K562 (cell line): ENCODE measurements around the gene SUFU. TPM values are rescaled to one million over a fixed set of nuclear protein-coding genes. Genes with fewer than 3 reads are reported as not detected.

Experiments used
- ATAC-seq: fragments of 200-7000 bp; cut with Tn5 transposase; 3 replicates; pipeline ENCODE4 v1.9.1; 2020; ENCODE audit warnings: moderate library complexity
- BruUV-seq: library from RNA; stranded (reverse); fragments of 400-500 nt; replicated peaks from 2 replicates; lab custom pipeline; 2021; lab: Mats Ljungman, UMichigan
- CTCF ChIA-PET: fragments of 300-600 bp; formaldehyde crosslinking; extraction: SDS; loops from one replicate; lab custom pipeline; 2021; ENCODE audit warnings: low intra/inter-chr PET ratio; lab: Yijun Ruan, JAX
- POLR2A ChIA-PET: fragments of 300-600, 350-650 bp; sonication (Branson Sonifier 250); formaldehyde crosslinking; extraction: SDS; loops from one replicate; lab custom pipeline; 2021; ENCODE audit warnings: antibody characterized with exemption, inconsistent platforms; lab: Yijun Ruan, JAX
- DNase-seq, 4 experiments: peaks; one replicate each; pipeline versions ENCODE4 v3.0.0 to v3.0.0-alpha.2; 2011 to 2018; ENCODE audit warnings: low spot score in 3 of 4, mixed read lengths in 3 of 4; ENCODE audit errors: extremely low read depth in 1 of 4
- FAIRE-seq: peaks from 2 replicates; lab custom pipeline; 2011; peaks lifted over from hg19 to GRCh38; lab: Jason Lieb, UNC
- H2AFZ ChIP-seq: 2 replicates; pipeline ENCODE4 v1.6.0; 2011; ENCODE audit warnings: low read depth, low read length, control low read depth, inconsistent platforms
- H3K27ac ChIP-seq: fragments of 200-600 bp; 3 replicates; pipeline ENCODE4 v1.8.0; 2011; ENCODE audit warnings: low read depth, mild to moderate bottlenecking, control low read depth, inconsistent platforms, low read length, moderate library complexity, mixed read lengths; ENCODE audit errors: extremely low read depth
- H3K27me3 ChIP-seq, 2 experiments: fragments of 300-600 bp in 1 of 2; 2 replicates in 1 of 2; 3 replicates in 1 of 2; pipeline versions ENCODE4 v1.6.0 to v1.8.0; 2011; ENCODE audit warnings: inconsistent platforms in 2 of 2, low read length in 2 of 2, mild to moderate bottlenecking in 1 of 2, mixed read lengths in 1 of 2, moderate library complexity in 1 of 2; ENCODE audit not compliant: control insufficient read depth in 2 of 2, insufficient read depth in 2 of 2
- H3K36me3 ChIP-seq: fragments of 300-600 bp; 3 replicates; pipeline ENCODE4 v1.8.0; 2011; ENCODE audit warnings: mild to moderate bottlenecking, low read length, inconsistent platforms; ENCODE audit not compliant: control insufficient read depth, insufficient read depth
- H3K4me1 ChIP-seq, 2 experiments: fragments of 200-600 bp in 1 of 2; replicated peaks in 1 of 2; 2 replicates in 1 of 2; 3 replicates in 1 of 2; pipeline versions ENCODE4 v1.5.1 to v1.8.0; 2011; ENCODE audit warnings: inconsistent platforms in 2 of 2, low read length in 2 of 2, mild to moderate bottlenecking in 1 of 2, mixed read lengths in 1 of 2, moderate library complexity in 1 of 2; ENCODE audit not compliant: control insufficient read depth in 2 of 2, insufficient read depth in 2 of 2
- H3K4me2 ChIP-seq: 2 replicates; pipeline ENCODE4 v1.6.1; 2011; ENCODE audit warnings: low read length, control low read depth, inconsistent platforms, mixed read lengths; ENCODE audit not compliant: insufficient read depth
- H3K4me3 ChIP-seq: fragments of 200-600 bp; sonication (generic), shearing (Covaris generic); 2 replicates; pipeline ENCODE4 v1.5.1; 2016; ENCODE audit warnings: control low read depth, inconsistent platforms
- H3K79me2 ChIP-seq: fragments of 200-600 bp; 3 replicates; pipeline ENCODE4 v1.8.0; 2011; ENCODE audit warnings: low read length, inconsistent platforms; ENCODE audit not compliant: control insufficient read depth, insufficient read depth
- H3K9ac ChIP-seq, 2 experiments: 2 replicates each; pipeline versions ENCODE4 v1.6.0 to v1.6.1; 2011; ENCODE audit warnings: low read depth in 2 of 2, low read length in 2 of 2, control low read depth in 1 of 2, inconsistent platforms in 1 of 2, mild to moderate bottlenecking in 1 of 2, mixed read lengths in 1 of 2; ENCODE audit not compliant: insufficient read depth in 1 of 2
- H3K9me1 ChIP-seq: one replicate; pipeline ENCODE4 v1.6.0; 2011; ENCODE audit warnings: inconsistent platforms, mild to moderate bottlenecking, low read length, moderate library complexity; ENCODE audit not compliant: control insufficient read depth, insufficient read depth
- H3K9me3 ChIP-seq: replicated peaks from 2 replicates; pipeline ENCODE4 v1.5.1; 2011; ENCODE audit warnings: low read depth, low read length, inconsistent platforms; ENCODE audit not compliant: control insufficient read depth, insufficient read depth
- H4K20me1 ChIP-seq: replicated peaks from 2 replicates; pipeline ENCODE4 v1.6.1; 2011; ENCODE audit warnings: low read length, inconsistent platforms, mixed read lengths; ENCODE audit not compliant: control insufficient read depth, insufficient read depth
- EZH2 ChIP-seq: IDR thresholded peaks from 2 replicates; pipeline ENCODE4 v1.6.1; 2012; ENCODE audit warnings: low read depth, mild to moderate bottlenecking, inconsistent platforms, low read length, borderline replicate concordance
- RAD21 ChIP-seq, 2 experiments: fragments of 250-450 bp in 1 of 2; fragments of 450-650 bp in 1 of 2; sonication (Bioruptor Pico) in 1 of 2; formaldehyde crosslinking in 1 of 2; IDR thresholded peaks in 1 of 2; conservative IDR thresholded peaks in 1 of 2; 2 replicates each; pipeline versions ENCODE4 v1.4.0 to v1.8.0; 2020 to 2022; ENCODE audit warnings: mild to moderate bottlenecking in 2 of 2, moderate library complexity in 1 of 2
- SMAD2 ChIP-seq: fragments of 150-350 bp; IDR thresholded peaks from 2 replicates; pipeline ENCODE4 v1.6.1; 2014; ENCODE audit warnings: low read depth, mild to moderate bottlenecking, low read length
- ZNF318 ChIP-seq, 2 experiments: fragments of 450-650 bp; IDR thresholded peaks; 2 replicates each; pipeline ENCODE4 v1.6.1; 2016; ENCODE audit warnings: mild to moderate bottlenecking in 2 of 2, borderline replicate concordance in 1 of 2, low read depth in 1 of 2, moderate library complexity in 1 of 2
- WGBS: fragments of 100-300 bp; shearing (Covaris generic); methylation state at CpG from one replicate; pipeline ENCODE4 v1.1.6; 2016; ENCODE audit warnings: low coverage, mixed read lengths; ENCODE audit not compliant: insufficient coverage; ENCODE audit errors: missing lambda C conversion rate; 5-methylcytosine and 5-hydroxymethylcytosine counted together
- in situ Hi-C: fragments of 300-500 bp; cut with MboI; formaldehyde crosslinking; loops from 4 replicates; pipeline ENCODE4 v1.15.0; 2018; ENCODE audit warnings: inconsistent platforms, mixed read lengths
- intact Hi-C: fragments of 100-400 bp; cut with micrococcal nuclease; formaldehyde crosslinking; loops from 2 replicates; pipeline ENCODE4 v1.14.2; 2022
- polyA plus RNA-seq, 8 experiments: library from polyadenylated mRNA; depleted of rRNA in 4 of 8; stranded (reverse) in 5 of 8; unstranded in 3 of 8; fragments of >200 nt; fragmentation: Nextera tagmentation in 2 of 8; fragmentation: Illumina TruSeq in 1 of 8; extraction: Ambion mirVana in 2 of 8; extraction: Trizol in 1 of 8; gene quantifications; 2 replicates each; pipeline versions ENCODE4 v1.2.1 to v1.2.3, GENCODE V29; 2011 to 2014; ENCODE audit warnings: inconsistent platforms in 1 of 8, missing spikeins in 1 of 8
- total RNA-seq, 7 experiments: library from RNA; depleted of rRNA in 6 of 7; stranded (reverse); fragments of >200 nt in 6 of 7; fragmentation: Illumina TruSeq in 2 of 7; extraction: Trizol in 2 of 7; gene quantifications; 2 replicates each; pipeline versions ENCODE4 v1.2.1 to v1.2.3, GENCODE V29; 2011 to 2021; ENCODE audit warnings: low replicate concordance in 1 of 7
- TF ChIP-seq, protein P1 (sequence below): fragments of 250-450 bp; sonication (Bioruptor Pico); IDR thresholded peaks from 2 replicates; pipeline ENCODE4 v1.5.0; 2021; ENCODE audit warnings: mild to moderate bottlenecking, moderate library complexity
- TF ChIP-seq, protein P2 (sequence below): fragments of 450-650 bp; conservative IDR thresholded peaks from 2 replicates; pipeline ENCODE4 v1.6.1; 2016; ENCODE audit warnings: missing genetic modification characterization, low read depth, mild to moderate bottlenecking, missing compliant biosample characterization, moderate library complexity

The SUFU gene
- total and polyA plus RNA-seq, 9 of the 15 experiments (the other 6 are each of a cell fraction or from before 2014, with no cell fraction given): 0.59 to 6.3 (median 0.82) TPM

GRCh38 chr10:102652170-102652916 is 148.6 kb downstream of the SUFU start:
- TF ChIP-seq EZH2 (no peak), RAD21 (CRISPR knock-in tag; conservative IDR thresholded peaks at IDR 0.05 in 1 of 2, IDR thresholded peaks at IDR 0.05 in 1 of 2) (no peak), SMAD2 (no peak), ZNF318 (IDR thresholded peaks at IDR 0.05; ENCODE audit: borderline replicate concordance in 1 of 2, low read depth in 1 of 2) (no peak)
- TF ChIP-seq, protein P1, sequence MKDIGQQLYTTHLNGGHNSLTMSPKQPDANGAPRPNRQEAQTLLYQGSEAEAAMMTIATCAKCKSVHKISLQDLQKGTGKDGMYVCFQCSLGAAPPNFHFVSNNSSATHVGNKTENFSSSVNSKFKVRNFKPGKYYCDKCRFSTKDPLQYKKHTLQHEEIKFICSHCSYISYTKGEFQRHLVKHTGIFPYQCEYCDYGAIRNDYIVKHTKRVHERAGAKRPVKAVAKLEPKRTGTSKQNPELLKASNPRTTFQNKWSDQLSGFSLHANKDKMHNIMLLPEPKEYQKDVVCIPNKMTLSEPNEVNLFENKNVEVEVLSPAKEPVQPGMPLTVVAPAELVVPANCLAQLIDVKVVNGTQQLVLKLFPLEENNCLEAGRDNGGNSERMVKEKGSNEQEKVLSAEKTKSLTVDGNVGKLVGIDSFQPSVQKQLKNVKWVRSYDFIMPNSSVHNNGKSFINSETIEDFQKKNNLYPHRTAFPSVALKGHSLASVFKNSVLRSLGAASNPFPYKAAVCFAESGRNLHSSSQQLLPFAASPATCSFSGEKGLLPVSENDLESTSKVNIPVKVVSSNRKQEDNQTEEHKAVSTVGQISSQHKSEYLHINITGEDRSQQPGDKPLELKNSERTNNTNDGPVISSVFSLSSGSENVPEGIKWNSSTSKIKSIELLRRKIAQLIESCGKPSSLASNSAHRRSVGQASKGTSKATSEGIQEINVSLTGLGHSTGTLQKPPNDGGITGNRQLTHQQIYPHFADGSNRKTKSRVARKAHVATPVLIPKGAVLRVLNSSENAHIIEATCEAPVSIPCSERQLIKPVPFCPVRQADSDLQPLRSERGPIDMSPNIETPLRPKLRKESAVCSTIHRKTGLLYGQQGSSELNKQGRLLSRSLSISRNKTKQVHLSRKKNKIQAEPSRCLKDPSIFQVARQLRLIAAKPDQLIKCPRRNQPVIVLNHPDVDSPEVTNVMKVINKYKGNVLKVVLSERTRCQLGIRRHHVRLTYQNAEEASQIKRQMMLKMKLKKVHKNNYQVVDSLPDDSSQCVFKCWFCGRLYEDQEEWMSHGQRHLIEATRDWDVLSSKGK: no peak
- TF ChIP-seq, protein P2, sequence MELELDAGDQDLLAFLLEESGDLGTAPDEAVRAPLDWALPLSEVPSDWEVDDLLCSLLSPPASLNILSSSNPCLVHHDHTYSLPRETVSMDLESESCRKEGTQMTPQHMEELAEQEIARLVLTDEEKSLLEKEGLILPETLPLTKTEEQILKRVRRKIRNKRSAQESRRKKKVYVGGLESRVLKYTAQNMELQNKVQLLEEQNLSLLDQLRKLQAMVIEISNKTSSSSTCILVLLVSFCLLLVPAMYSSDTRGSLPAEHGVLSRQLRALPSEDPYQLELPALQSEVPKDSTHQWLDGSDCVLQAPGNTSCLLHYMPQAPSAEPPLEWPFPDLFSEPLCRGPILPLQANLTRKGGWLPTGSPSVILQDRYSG (tag): no peak
- H3K79me2 ChIP-seq: peaks cover 56% of the 10 kb centered on the region
- in situ Hi-C loops: no loop called here
- FAIRE-seq (no peak), ATAC-seq (no peak), DNase-seq (no peak)
- no peak overlapping the region for H3K4me2 ChIP-seq
- H3K9ac ChIP-seq: peak overlapping the region in 1 of 2 experiments; percentile 64; a peak in 1 of 4 replicates
- intact Hi-C loops: no loop called here
- H3K27me3 ChIP-seq: no peaks in the 10 kb centered on the region
- WGBS: 67% methylated on average over 9 of the region's 12 CpGs
- no peaks in the 10 kb centered on the region for H4K20me1 ChIP-seq
- peaks cover 46% of the 10 kb centered on the region; the same call in 2 of the 3 replicates for H3K36me3 ChIP-seq
- POLR2A ChIA-PET: interaction anchor here (0.7 kb wide), 1 partner anchor 59 kb away, joined by 3 read pairs; no protein-coding TSS in a partner anchor
- no TSS peak for BruUV-seq
- no peak overlapping the region for H2AFZ ChIP-seq
- no peaks in the 10 kb centered on the region for H3K9me1 ChIP-seq
- CTCF ChIA-PET: no interaction called here
- H3K4me3 ChIP-seq: no peak overlapping the region
- H3K27ac ChIP-seq: no peak overlapping the region
- H3K9me3 ChIP-seq: no peaks in the 10 kb centered on the region
- H3K4me1 ChIP-seq: peaks cover 0 to 47% of the 10 kb centered on the region in 2 experiments; a peak in 3 of 5 replicates
